Measurements from ENCODE around the gene CNFN. TPM values are rescaled to one million over a fixed set of nuclear protein-coding genes. Genes with fewer than 3 reads are reported as not detected.
A peak's percentile ranks its signal among the peaks of the same experiment; 100 is the strongest.

CNFN gene
- total RNA-seq, 1 experiment from 2014 or later = 7.1 TPM

GRCh38 chr19:42422092-42422900, 32.2 kb upstream of the CNFN start:
- no peaks in the 10 kb centered on the region for H3K4me1 ChIP-seq (ENCODE audit: insufficient read depth, low read length)
- no peaks in the 10 kb centered on the region for H3K9me3 ChIP-seq (ENCODE audit: control insufficient read depth, low read depth, low read length)
- Mint-ChIP-seq H3K4me1 (peaks cover 24 to 41% of the 10 kb centered on the region in 2 experiments), H3K9me3 (peaks cover 0 to 3% of the 10 kb centered on the region in 2 experiments; a peak in 3 of 5 replicates), H3K36me3 (ENCODE audit: insufficient read depth in 1 of 3, low read depth in 3 of 3) (peaks cover 0 to 13% (median 3%) of the 10 kb centered on the region in 3 experiments; a peak in 5 of 7 replicates), H3K27me3 (ENCODE audit: low read depth) (peaks cover 93% of the 10 kb centered on the region), H3K27ac (no peak overlapping the region), H3K4me3 (peak overlapping the region; percentile 80 to 90)
- H4K20me1 ChIP-seq (ENCODE audit: control insufficient read depth, insufficient read depth, insufficient read length) = no peaks in the 10 kb centered on the region
- no peak overlapping the region for H4K91ac ChIP-seq (ENCODE audit: insufficient read length, low read depth, low read length)
- H3K4ac ChIP-seq (ENCODE audit: low read depth, low read length) = no peak overlapping the region
- H3K23me2 ChIP-seq (ENCODE audit: insufficient read length, low read depth, low read length, poor library complexity, severe bottlenecking) = peaks cover 7% of the 10 kb centered on the region
- H4K5ac ChIP-seq (ENCODE audit: insufficient read length, low read depth, low read length) = no peak overlapping the region
- no peak overlapping the region for H3K18ac ChIP-seq (ENCODE audit: insufficient read length, low read depth, low read length)
- no peak overlapping the region for H2BK20ac ChIP-seq (ENCODE audit: low read depth, low read length, poor library complexity, severe bottlenecking)
- H2BK5ac ChIP-seq (ENCODE audit: insufficient read length, low read length) = no peak overlapping the region
- H2BK15ac ChIP-seq (ENCODE audit: low read depth, low read length) = no peak overlapping the region
- peak overlapping the region; percentile 70 for H3K4me2 ChIP-seq (ENCODE audit: insufficient read depth, insufficient read length, low read length)
- no peak for DNase-seq
- H3K9ac ChIP-seq (ENCODE audit: extremely low read depth, insufficient read length, low read length) = peak overlapping the region; percentile 3
- H3K27ac ChIP-seq (ENCODE audit: insufficient read length, low read depth, low read length) = no peak overlapping the region
- no peaks in the 10 kb centered on the region for H3K79me1 ChIP-seq (ENCODE audit: insufficient read depth, low read depth, low read length, poor library complexity, severe bottlenecking)
- no peak overlapping the region for H4K8ac ChIP-seq (replicated peaks; ENCODE audit: insufficient read length, low read depth, low read length)
- no peaks in the 10 kb centered on the region for H3K79me2 ChIP-seq (ENCODE audit: insufficient read depth, low read length)
- H2BK12ac ChIP-seq (ENCODE audit: insufficient read length, low read depth, low read length) = no peak overlapping the region
- H2AK5ac ChIP-seq (ENCODE audit: insufficient read length, low read length) = no peak overlapping the region
- WGBS (ENCODE audit: extremely low coverage, insufficient read length, low lambda C conversion rate) = no CpG with 5 or more reads among the region's 17 CpGs
- H2AFZ ChIP-seq (ENCODE audit: low read length) = no peak overlapping the region
- no peak overlapping the region for H3K14ac ChIP-seq (ENCODE audit: insufficient read depth, low read length)
- no peak overlapping the region for H2BK120ac ChIP-seq (ENCODE audit: low read depth, low read length, poor library complexity, severe bottlenecking)
- H3K56ac ChIP-seq (ENCODE audit: insufficient read length, low read depth, low read length) = no peak overlapping the region
- TF ChIP-seq CTCF (conservative IDR thresholded peaks at IDR 0.05) = no peak
- H3T11ph ChIP-seq (ENCODE audit: low read length) = no peak overlapping the region
- H3K23ac ChIP-seq (ENCODE audit: insufficient read length, low read depth, low read length) = no peak overlapping the region
- H3K27me3 ChIP-seq (ENCODE audit: insufficient read depth, low read length) = peaks cover 17% of the 10 kb centered on the region; the same call in 1 of the 2 replicates

Data from H9 (cell line).